ENCODE measurements around the gene NDUFAF3. TPM values are rescaled to one million over a fixed set of nuclear protein-coding genes. Genes with fewer than 3 reads are reported as not detected.

Gene NDUFAF3
- total and polyA plus RNA-seq, 10 of the 15 experiments (the other 5 are each of a cell fraction or from before 2014, with no cell fraction given): 25.4 to 228 (median 63.9) TPM

- no peak for TF ChIP-seq RELB (IDR thresholded peaks at IDR 0.05; ENCODE audit: low read depth)
- no peak for TF ChIP-seq SMAD5 (IDR thresholded peaks at IDR 0.05; ENCODE audit: low read depth)
- TF ChIP-seq CEBPZ (IDR thresholded peaks at IDR 0.05; ENCODE audit: low read depth, low read length): no peak
- no peak for TF ChIP-seq ZNF384 (IDR thresholded peaks at IDR 0.05; ENCODE audit: borderline replicate concordance, low read depth, low read length)
- no peak for TF ChIP-seq HCFC1 (IDR thresholded peaks at IDR 0.05; ENCODE audit: low read length)
These were observed 12.5 kb upstream of the NDUFAF3 start (continued) for GRCh38 chr3:49009396-49009795.

- Histone ChIP-seq H3K9ac (ENCODE audit: control insufficient read depth, insufficient read depth, low read length) (no peak overlapping the region), H3K27me3 (replicated peaks in 1 of 2; ENCODE audit: control insufficient read depth in 2 of 2, insufficient read depth in 2 of 2, low read length in 1 of 2) (no peaks in the 10 kb centered on the region), H4K20me1 (ENCODE audit: control insufficient read depth, insufficient read depth) (peaks cover 8% of the 10 kb centered on the region; the same call in 1 of the 2 replicates), H3K4me3 (no peak overlapping the region), H3K79me2 (ENCODE audit: control insufficient read depth, insufficient read depth, low read length) (peaks cover 27% of the 10 kb centered on the region), H3K4me1 (ENCODE audit: control insufficient read depth, insufficient read depth, low read length) (peaks cover 12% of the 10 kb centered on the region), H3K9me3 (replicated peaks; ENCODE audit: control insufficient read depth, insufficient read depth, low read length) (no peaks in the 10 kb centered on the region), H3K36me3 (ENCODE audit: control insufficient read depth in 2 of 2, insufficient read depth in 2 of 2, low read length in 1 of 2) (peaks cover 24 to 30% of the 10 kb centered on the region in 2 experiments), H3K4me2 (ENCODE audit: control insufficient read depth, insufficient read depth) (no peak overlapping the region), H3K27ac (ENCODE audit: control insufficient read depth, insufficient read depth) (no peak overlapping the region), H2AFZ (ENCODE audit: control insufficient read depth, low read depth, low read length) (no peak overlapping the region)
- ChIA-PET SMC1A (ENCODE audit: uncharacterized antibody, unreplicated experiment) (no interaction called here), POLR2A (interaction anchor here (0.9 to 2.6 kb wide), 2 partner anchors 9 to 83 kb away, joined by 3 to 7 read pairs; partner anchors contain the start of gene NDUFAF3), CTCF (interaction anchor here (0.6 to 4.7 kb wide), 6 partner anchors 10 to 277 kb away, joined by 3 to 44 read pairs (median 3); partner anchors contain the start of genes IMPDH2 and NDUFAF3), RAD21 (ENCODE audit: unreplicated experiment) (interaction anchor here (1.7 to 2.5 kb wide), 2 partner anchors 23 to 25 kb away, joined by 5 to 9 read pairs; partner anchors contain the start of gene P4HTM)
- FAIRE-seq: no peak
- no TSS peak for BruUV-seq (replicated peaks)
- in situ Hi-C loops (cut with MboI) (no loop called here), intact Hi-C loops (cut with micrococcal nuclease; ENCODE audit: unreplicated experiment) (no loop called here)
- 89% methylated on average over 17 of the region's 17 CpGs for WGBS (ENCODE audit: insufficient coverage, insufficient replicate concordance, low lambda C conversion rate, missing lambda C conversion rate)
- no peak for ATAC-seq
- DNase-seq (ENCODE audit: low read depth, low spot score): no peak
- TF ChIP-seq POLR2AphosphoS2 (IDR thresholded peaks at IDR 0.05; ENCODE audit: low read depth, low read length): no peak
- TF ChIP-seq NR2F1 (conservative IDR thresholded peaks at IDR 0.05): no peak
- no peak for TF ChIP-seq JUNB (IDR thresholded peaks at IDR 0.05)
- no peak for TF ChIP-seq BMI1 (IDR thresholded peaks at IDR 0.05; ENCODE audit: borderline replicate concordance)
- no peak for TF ChIP-seq E2F4 (IDR thresholded peaks at IDR 0.05; ENCODE audit: low read depth, low read length)
- TF ChIP-seq ZNF384 (IDR thresholded peaks at IDR 0.05; ENCODE audit: borderline replicate concordance, low read depth, low read length): no peak
- TF ChIP-seq PKNOX1 (IDR thresholded peaks at IDR 0.05): no peak
- TF ChIP-seq EED (IDR thresholded peaks at IDR 0.05; ENCODE audit: low read depth): no peak
- no peak for TF ChIP-seq BCL3 (IDR thresholded peaks at IDR 0.05; ENCODE audit: borderline replicate concordance, insufficient read depth, low read depth, low read length, poor library complexity, severe bottlenecking)
These were observed 9.4 kb upstream of the NDUFAF3 start for GRCh38 chr3:49012441-49013017.

All from GM12878 (cell line).